Measurements from ENCODE around the gene GRAMD4.

GRAMD4 gene

DNA sequence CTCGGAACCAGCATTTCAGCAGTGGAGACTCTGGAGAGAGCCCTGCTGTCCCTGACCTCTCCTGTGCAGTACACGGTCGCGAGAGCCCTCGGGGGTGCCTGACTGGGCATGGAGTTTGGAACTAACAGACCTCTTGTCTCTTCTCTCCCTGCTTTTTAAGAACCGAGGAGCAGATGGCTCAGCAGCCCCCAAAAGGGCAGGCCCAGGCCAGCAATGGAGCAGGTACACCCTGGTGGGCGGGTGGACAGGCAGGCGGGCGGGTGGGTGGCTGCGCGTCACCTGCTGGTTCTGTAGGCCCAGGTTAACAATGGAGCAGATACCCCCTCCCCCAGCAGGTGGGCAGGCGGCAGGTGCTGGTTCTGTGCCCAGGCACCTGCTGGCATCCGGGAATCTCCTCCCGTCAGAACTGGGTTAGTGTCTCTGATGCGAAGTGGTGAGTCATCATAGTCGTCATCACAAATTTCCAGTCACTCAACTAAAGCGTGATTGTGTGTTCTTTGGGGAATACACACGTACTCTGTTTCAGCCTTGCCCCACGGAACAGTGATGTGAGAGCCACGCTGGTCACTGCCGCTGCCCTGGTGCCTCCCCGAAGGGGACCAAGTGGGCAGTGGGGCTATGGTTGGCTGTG lies 41.1 kb downstream of the GRAMD4 start:
- no peak overlapping the region for H3K4me3 ChIP-seq (ENCODE audit: low read depth, low read length)
- DNase-seq (ENCODE audit: low read depth): no peak

DNA sequence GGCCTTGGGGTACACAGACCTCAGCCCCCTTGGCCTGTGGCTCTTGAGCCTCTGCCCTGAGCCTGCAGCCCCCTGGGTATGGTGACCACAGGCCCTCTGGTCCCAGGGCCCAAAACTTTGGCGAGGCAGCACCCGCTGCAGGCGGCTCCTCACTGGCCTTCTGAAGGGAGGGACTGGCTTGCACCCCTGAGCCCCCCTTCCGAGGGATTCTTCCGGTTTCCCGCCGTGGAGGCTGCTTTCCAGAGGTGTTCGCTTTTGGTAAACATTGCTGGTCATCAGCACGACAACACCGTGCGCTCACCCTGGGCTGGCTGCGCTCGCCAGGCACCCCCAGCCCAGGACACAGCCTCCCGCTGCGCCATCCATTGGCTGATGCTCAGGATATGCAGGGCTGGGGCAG lies 42.0 kb downstream of the GRAMD4 start:
- no peak overlapping the region for H3K4me3 ChIP-seq (ENCODE audit: low read depth, low read length)
- no peak for DNase-seq (ENCODE audit: low read depth)

- H3K4me3 ChIP-seq (ENCODE audit: low read depth, low read length): no peak overlapping the region
- no peak for DNase-seq (ENCODE audit: low read depth)
These were observed 42.8 kb downstream of the GRAMD4 start for GRCh38 chr22:46663001-46663400.

DNA sequence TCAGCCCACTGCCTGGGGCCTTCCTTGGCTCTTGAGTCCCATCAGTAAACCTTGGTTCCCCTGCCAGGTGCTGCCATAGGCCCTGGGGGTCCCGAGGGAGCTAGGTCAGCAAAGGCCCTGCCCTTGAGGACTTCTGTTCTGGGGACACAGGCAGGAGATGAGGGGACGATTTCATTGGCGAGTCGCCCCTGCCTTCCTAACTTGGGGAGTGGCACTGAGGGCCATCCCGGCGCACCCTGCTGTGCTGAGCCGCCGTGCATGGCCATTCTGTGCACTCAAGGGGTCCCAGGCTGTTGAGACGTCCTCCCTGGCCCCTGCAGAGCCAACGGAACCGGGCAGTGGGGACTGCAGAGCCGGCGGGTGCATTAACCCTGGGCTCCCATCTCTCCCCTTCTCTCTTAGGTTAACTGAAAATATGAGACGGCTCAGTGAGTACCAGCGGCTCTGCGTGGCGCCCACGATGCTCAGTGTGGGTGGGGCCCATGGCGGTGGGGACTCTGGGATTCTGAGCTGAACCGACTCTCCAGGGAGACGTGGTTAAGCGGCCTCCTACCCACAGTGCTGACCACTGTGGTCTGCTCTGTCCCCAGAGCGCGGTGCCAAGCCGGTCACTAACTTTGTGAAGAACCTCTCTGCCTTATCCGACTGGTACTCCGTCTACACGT lies 43.4 kb downstream of the GRAMD4 start:
- no peak overlapping the region for H3K4me3 ChIP-seq (ENCODE audit: low read depth, low read length)
- no peak for DNase-seq (ENCODE audit: low read depth)

GRCh38 chr22:46664301-46664855 lies 44.2 kb downstream of the GRAMD4 start:
- H3K4me3 ChIP-seq (ENCODE audit: low read depth, low read length): no peak overlapping the region
- no peak for DNase-seq (ENCODE audit: low read depth)

DNA sequence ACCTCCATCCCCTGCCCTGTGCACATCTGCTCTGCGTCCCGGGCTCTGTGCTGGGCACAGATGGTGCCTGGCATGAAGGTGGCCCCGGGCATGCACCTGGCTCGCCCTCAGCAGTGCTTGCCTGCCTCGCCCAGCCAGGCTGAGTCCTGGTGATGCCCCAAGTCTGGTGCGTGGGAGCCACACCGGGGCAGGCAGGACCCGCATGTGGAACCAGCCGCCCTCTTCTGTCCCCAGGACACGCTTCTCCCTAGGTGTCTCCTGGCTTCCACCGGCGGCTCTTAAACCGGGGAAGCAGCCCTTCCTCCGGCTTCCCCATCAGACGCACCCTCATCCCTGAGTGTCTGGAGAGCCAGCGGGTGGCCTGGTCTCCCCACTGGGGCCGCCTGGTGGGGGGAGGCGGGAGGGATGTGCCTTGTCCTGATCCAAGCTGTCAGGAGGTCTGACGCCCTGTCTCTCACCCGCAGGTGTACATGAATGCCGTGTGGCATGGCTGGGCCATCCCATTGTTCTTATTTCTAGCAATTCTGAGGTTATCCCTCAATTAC lies 45.0 kb downstream of the GRAMD4 start:
- H3K4me3 ChIP-seq (ENCODE audit: low read depth, low read length): no peak overlapping the region
- no peak for DNase-seq (ENCODE audit: low read depth)

- no peak for DNase-seq (ENCODE audit: low read depth)
- no peak overlapping the region for H3K4me3 ChIP-seq (ENCODE audit: low read depth, low read length)
These were observed 45.6 kb downstream of the GRAMD4 start for GRCh38 chr22:46665751-46666280.

DNA sequence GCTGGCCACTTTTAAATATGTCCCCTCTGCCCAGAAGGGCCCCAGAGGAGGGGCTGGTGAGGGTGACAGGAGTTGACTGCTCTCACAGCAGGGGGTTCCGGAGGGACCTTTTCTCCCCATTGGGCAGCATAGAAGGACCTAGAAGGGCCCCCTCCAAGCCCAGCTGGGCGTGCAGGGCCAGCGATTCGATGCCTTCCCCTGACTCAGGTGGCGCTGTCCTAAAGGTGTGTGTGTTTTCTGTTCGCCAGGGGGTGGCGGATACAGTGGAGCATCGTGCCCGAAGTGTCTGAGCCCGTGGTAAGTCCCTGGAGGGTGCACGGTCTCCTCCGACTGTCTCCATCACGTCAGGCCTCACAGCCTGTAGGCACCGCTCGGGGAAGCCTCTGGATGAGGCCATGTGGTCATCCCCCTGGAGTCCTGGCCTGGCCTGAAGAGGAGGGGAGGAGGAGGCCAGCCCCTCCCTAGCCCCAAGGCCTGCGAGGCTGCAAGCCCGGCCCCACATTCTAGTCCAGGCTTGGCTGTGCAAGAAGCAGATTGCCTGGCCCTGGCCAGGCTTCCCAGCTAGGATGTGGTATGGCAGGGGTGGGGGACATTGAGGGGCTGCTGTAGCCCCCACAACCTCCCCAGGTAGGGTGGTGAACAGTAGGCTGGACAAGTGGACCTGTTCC lies 46.5 kb downstream of the GRAMD4 start:
- DNase-seq (ENCODE audit: low read depth): no peak
- no peak overlapping the region for H3K4me3 ChIP-seq (ENCODE audit: low read depth, low read length)

- no peak for DNase-seq (ENCODE audit: low read depth)
- H3K4me3 ChIP-seq (ENCODE audit: low read depth, low read length): no peak overlapping the region
These were observed 47.0 kb downstream of the GRAMD4 start for GRCh38 chr22:46667245-46667623.

DNA sequence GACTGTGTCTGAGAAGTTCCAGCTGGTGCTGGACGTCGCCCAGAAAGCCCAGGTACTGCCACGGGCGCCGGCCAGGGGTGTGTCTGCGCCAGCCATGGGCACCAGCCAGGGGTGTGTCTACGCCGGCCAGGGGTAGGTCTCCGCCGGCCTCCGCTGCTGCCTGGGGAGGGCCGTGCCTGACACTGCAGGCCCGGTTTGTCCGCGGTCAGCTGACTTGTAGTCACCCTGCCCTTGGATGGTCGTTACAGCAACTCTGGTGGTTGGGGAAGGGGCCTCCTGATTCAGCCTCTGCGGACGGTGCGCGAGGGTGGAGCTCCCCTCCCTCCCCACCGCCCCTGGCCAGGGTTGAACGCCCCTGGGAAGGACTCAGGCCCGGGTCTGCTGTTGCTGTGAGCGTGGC lies 47.9 kb downstream of the GRAMD4 start:
- H3K4me3 ChIP-seq (ENCODE audit: low read depth, low read length): no peak overlapping the region
- no peak for DNase-seq (ENCODE audit: low read depth)

GRCh38 chr22:46669201-46669600 lies 49.0 kb downstream of the GRAMD4 start:
- DNase-seq (ENCODE audit: low read depth): no peak
- no peak overlapping the region for H3K4me3 ChIP-seq (ENCODE audit: low read depth, low read length)

DNA sequence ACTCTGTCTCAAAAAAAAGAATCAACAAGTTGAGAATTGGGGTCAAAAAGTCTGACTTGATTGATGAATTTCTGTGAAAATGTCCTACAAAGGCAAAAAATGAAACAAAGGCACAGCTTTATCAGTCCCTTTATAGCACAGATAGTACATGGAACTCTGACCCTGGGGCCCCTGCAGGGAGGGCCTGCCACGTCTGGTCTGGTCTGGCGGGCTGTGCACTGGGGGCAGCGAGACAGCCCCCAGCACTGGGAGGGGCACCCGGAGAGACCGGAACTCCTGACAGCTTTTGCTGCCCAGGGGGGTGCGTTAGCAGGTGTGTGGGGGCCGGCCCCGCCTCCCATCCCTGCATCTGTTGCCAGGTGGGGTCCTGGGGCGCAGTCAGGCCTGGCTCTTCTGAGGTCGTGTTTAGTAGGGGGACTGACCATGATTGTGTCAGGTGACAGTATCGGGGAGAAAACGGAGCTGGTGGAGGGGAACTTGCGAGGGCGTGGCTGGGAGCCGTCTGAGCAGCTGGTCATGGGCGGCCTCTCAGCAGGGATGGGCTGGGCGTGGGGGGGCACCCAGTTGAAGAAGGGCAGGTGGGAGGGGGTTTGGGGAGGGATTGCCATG lies 51.7 kb downstream of the GRAMD4 start:
- H3K4me3 ChIP-seq (ENCODE audit: low read depth, low read length): no peak overlapping the region
- DNase-seq (ENCODE audit: low read depth): no peak

- no peak overlapping the region for H3K4me3 ChIP-seq (ENCODE audit: low read depth, low read length)
- DNase-seq (ENCODE audit: low read depth): no peak
These were observed 52.5 kb downstream of the GRAMD4 start for GRCh38 chr22:46672731-46673130.

DNA sequence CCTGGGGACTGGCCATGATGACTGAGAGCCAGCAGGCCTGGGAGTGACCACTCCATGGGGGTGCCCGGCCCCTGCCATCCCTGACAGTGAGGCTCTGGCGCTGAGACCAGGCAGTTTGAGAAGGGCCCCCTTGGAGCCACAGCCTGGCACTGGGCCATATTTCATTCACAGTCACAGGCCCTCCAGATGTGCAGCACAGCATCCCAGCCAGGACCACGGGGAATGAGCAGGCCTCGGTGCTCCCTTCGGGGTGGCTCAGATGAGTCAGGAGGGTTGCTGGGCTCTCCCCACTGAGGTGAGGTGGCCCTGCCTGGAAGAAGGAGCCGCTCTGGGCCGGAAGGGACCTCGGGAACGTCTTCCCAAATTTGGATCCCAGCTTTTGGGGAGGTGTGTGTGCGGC lies 53.0 kb downstream of the GRAMD4 start:
- no peak overlapping the region for H3K4me3 ChIP-seq (ENCODE audit: low read depth, low read length)

DNA sequence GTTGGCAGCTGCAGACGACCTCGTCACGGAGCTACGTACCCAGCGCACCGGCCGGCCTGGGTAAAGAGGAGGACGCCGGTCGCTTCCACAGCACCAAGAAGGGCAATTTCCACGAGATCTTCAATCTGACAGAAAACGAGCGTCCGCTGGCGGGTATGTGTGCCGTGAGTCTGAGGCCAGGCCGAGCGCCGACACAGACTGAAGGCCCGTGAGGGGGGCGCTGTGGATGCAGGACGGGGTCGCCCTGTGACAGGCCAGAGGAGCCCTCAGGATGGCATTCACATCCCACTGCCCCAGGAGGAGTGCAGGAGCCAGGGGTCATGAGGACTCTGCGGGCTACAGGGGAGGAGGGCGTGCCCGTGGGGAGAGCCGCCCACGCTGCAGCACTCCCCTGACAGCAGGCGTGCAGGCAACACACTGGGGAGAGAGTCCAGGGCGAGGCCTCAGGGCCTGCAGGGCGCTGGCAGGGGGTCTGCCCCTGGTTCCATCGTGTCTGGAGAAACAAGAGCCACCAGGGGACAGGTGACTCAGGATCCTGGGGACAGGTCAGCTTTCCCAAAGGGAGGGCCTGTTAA lies 53.6 kb downstream of the GRAMD4 start:
- H3K4me3 ChIP-seq (ENCODE audit: low read depth, low read length): no peak overlapping the region
- DNase-seq (ENCODE audit: low read depth): no peak

More for the DNA sequence above, 53.0 kb downstream of the GRAMD4 start:
- no peak for DNase-seq (ENCODE audit: low read depth)

GRCh38 chr22:46674367-46674781 lies 54.2 kb downstream of the GRAMD4 start:
- H3K4me3 ChIP-seq (ENCODE audit: low read depth, low read length): no peak overlapping the region
- DNase-seq (ENCODE audit: low read depth): no peak

DNA sequence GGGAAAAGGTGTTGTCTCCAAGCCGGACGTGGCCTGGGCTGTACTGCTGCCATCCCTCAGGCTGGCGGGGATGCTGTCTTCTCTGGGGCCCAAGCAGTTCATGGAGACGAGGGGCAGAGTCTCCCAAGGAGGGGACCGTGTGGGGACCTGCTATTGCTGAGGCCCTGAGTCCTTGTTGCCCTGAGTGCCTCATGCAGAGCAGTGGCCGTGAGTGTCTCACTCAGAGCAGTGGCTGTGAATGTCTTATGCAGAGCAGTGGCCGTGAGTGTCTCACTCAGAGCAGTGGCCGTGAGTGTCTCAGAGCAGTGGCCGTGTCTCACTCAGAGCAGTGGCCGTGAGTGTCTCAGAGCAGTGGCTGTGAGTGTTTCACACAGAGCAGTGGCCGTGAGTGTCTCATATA lies 54.7 kb downstream of the GRAMD4 start:
- H3K4me3 ChIP-seq (ENCODE audit: low read depth, low read length): no peak overlapping the region
- no peak for DNase-seq (ENCODE audit: low read depth)

- no peak overlapping the region for H3K4me3 ChIP-seq (ENCODE audit: low read depth, low read length)
- DNase-seq (ENCODE audit: low read depth): no peak
These were observed 55.3 kb downstream of the GRAMD4 start for GRCh38 chr22:46675479-46675878.

- no peak for DNase-seq (ENCODE audit: low read depth)
- H3K4me3 ChIP-seq (ENCODE audit: low read depth, low read length): no peak overlapping the region
These were observed 55.8 kb downstream of the GRAMD4 start for GRCh38 chr22:46675938-46676337.
